NCI-H2107 (cell line): ENCODE measurements around the gene HYDIN.
"Not testable (repeated sequence)": the region's sequence is repeated elsewhere in the genome, so short reads cannot be mapped to it uniquely, and the experiment has no call there.

Experiments
- DNase-seq: peaks from one replicate; lab custom pipeline; 2025; lab: John Stamatoyannopoulos, UW

HYDIN gene

GRCh38 chr16:70992511-70992910, 238.0 kb downstream of the HYDIN start:
- DNase-seq = not testable (repeated sequence)

- DNase-seq = not testable (repeated sequence)
These were observed 243.4 kb downstream of the HYDIN start for GRCh38 chr16:70987019-70987715.

GRCh38 chr16:70984675-70985074, 245.8 kb downstream of the HYDIN start:
- DNase-seq = not testable (repeated sequence)

GRCh38 chr16:70968332-70968731, 262.2 kb downstream of the HYDIN start:
- DNase-seq = not testable (repeated sequence)

GRCh38 chr16:70960169-70960568, 270.4 kb downstream of the HYDIN start:
- DNase-seq = not testable (repeated sequence)

GRCh38 chr16:70954922-70955321, 275.6 kb downstream of the HYDIN start:
- not testable (repeated sequence) for DNase-seq

- DNase-seq = not testable (repeated sequence)
These were observed 276.7 kb downstream of the HYDIN start for GRCh38 chr16:70953824-70954223.

GRCh38 chr16:70943551-70943950, 287.0 kb downstream of the HYDIN start:
- DNase-seq = not testable (repeated sequence)

GRCh38 chr16:70939690-70940359, 290.7 kb downstream of the HYDIN start:
- not testable (repeated sequence) for DNase-seq

- not testable (repeated sequence) for DNase-seq
These were observed 293.6 kb downstream of the HYDIN start for GRCh38 chr16:70936781-70937525.

GRCh38 chr16:70935325-70935724, 295.2 kb downstream of the HYDIN start:
- DNase-seq = not testable (repeated sequence)

GRCh38 chr16:70933746-70934145, 296.8 kb downstream of the HYDIN start:
- DNase-seq = not testable (repeated sequence)

- DNase-seq = not testable (repeated sequence)
These were observed 299.8 kb downstream of the HYDIN start for GRCh38 chr16:70930757-70931156.

- DNase-seq = not testable (repeated sequence)
These were observed 308.4 kb downstream of the HYDIN start for GRCh38 chr16:70922164-70922563.

- DNase-seq = not testable (repeated sequence)
These were observed 309.9 kb downstream of the HYDIN start for GRCh38 chr16:70920661-70921060.

- DNase-seq = not testable (repeated sequence)
These were observed 342.3 kb downstream of the HYDIN start for GRCh38 chr16:70888208-70888607.

GRCh38 chr16:70884652-70885051, 345.9 kb downstream of the HYDIN start:
- not testable (repeated sequence) for DNase-seq

- not testable (repeated sequence) for DNase-seq
These were observed 348.2 kb downstream of the HYDIN start for GRCh38 chr16:70882311-70882710.

GRCh38 chr16:70877895-70878294, 352.6 kb downstream of the HYDIN start:
- not testable (repeated sequence) for DNase-seq

- not testable (repeated sequence) for DNase-seq
These were observed 354.1 kb downstream of the HYDIN start for GRCh38 chr16:70876442-70876841.

GRCh38 chr16:70864698-70865097, 365.8 kb downstream of the HYDIN start:
- not testable (repeated sequence) for DNase-seq

- not testable (repeated sequence) for DNase-seq
These were observed 368.5 kb downstream of the HYDIN start for GRCh38 chr16:70861996-70862395.
